T-helper 9 cell (primary cell): ENCODE results near the gene SYNE2.

Experiments
- DNase-seq: peaks from one replicate; pipeline ENCODE4 v3.0.0-alpha.2; 2020

SYNE2 gene

DNA sequence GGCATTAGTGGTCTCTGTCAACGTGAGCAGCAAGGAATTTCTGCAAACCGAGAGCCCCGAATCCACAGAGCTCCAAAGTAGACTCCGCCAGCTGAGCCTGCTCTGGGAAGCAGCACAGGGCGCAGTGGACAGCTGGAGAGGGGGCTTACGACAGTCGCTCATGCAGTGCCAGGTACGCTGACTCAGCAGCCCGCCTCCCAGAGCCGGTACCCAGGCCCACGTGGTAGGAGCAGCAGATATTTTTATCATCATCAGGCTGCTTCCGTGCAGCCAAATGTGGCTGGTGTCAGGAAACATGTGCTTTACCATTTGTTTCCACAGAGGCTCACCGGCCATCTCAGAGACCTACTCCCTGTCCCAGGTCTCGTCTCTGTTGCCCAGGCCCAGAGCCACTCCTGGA, 367.7 kb downstream of the SYNE2 start:
- no peak for DNase-seq

- no peak for DNase-seq
Observed at GRCh38 chr14:64221391-64222003, 368.7 kb downstream of the SYNE2 start.

- no peak for DNase-seq
Observed at GRCh38 chr14:64225151-64225757, 372.4 kb downstream of the SYNE2 start.

- no peak for DNase-seq
Observed at GRCh38 chr14:64227856-64228255, 375.1 kb downstream of the SYNE2 start.

GRCh38 chr14:64229489-64229888, 376.7 kb downstream of the SYNE2 start:
- no peak for DNase-seq

GRCh38 chr14:64232095-64232838, 379.5 kb downstream of the SYNE2 start:
- no peak for DNase-seq

GRCh38 chr14:64232944-64233343, 380.1 kb downstream of the SYNE2 start:
- DNase-seq, result no peak

- DNase-seq, result no peak
Observed at GRCh38 chr14:64233531-64234190, 380.9 kb downstream of the SYNE2 start.

- DNase-seq, result no peak
Observed at GRCh38 chr14:64234877-64235651, 382.3 kb downstream of the SYNE2 start.

GRCh38 chr14:64235652-64236640, 383.1 kb downstream of the SYNE2 start:
- no peak for DNase-seq

- no peak for DNase-seq
Observed at GRCh38 chr14:64238049-64238448, 385.2 kb downstream of the SYNE2 start.

- no peak for DNase-seq
Observed at GRCh38 chr14:64238631-64239030, 385.8 kb downstream of the SYNE2 start.

- DNase-seq, result no peak
Observed at GRCh38 chr14:64244279-64244678, 391.5 kb downstream of the SYNE2 start.

GRCh38 chr14:64245491-64245890, 392.7 kb downstream of the SYNE2 start:
- no peak for DNase-seq

GRCh38 chr14:64246688-64247087, 393.9 kb downstream of the SYNE2 start:
- no peak for DNase-seq

- no peak for DNase-seq
Observed at GRCh38 chr14:64247195-64247594, 394.4 kb downstream of the SYNE2 start.

GRCh38 chr14:64248689-64249088, 395.9 kb downstream of the SYNE2 start:
- DNase-seq, result no peak

- no peak for DNase-seq
Observed at GRCh38 chr14:64249363-64249762, 396.6 kb downstream of the SYNE2 start.

GRCh38 chr14:64253672-64254071, 400.9 kb downstream of the SYNE2 start:
- DNase-seq, result no peak

DNA sequence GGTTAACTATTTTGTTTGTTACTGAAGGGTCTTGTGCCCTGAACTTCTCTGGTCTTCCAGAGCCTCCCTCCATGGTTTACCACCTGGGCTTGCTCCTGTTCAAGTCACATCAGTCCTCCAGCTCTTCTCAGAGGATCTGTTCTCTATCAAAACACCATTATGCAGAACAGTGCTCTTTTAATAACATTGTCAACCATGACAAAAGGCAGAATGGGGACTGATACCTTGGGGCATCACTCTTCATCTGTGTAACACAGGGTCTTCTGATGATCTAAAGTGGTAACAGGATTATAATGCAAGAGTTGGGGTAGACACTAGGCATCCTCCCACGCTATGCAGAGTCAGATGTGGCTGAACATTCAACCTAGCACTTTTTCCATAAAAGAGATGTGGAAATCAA, 403.0 kb downstream of the SYNE2 start:
- no peak for DNase-seq

- DNase-seq, result no peak
Observed at GRCh38 chr14:64260418-64260817, 407.6 kb downstream of the SYNE2 start.

GRCh38 chr14:64265222-64265621, 412.4 kb downstream of the SYNE2 start:
- no peak for DNase-seq
